CD14-positive monocyte (primary cell): Measurements from ENCODE around the gene KLHDC2. TPM values are rescaled to one million over a fixed set of nuclear protein-coding genes. Genes with fewer than 3 reads are reported as not detected.
"Not testable (repeated sequence)": the region's sequence is repeated elsewhere in the genome, so short reads cannot be mapped to it uniquely, and the experiment has no call there.

Experiments used
- DNase-seq, 3 donors: peaks; one replicate each; pipeline ENCODE4 v3.0.0-alpha.2; 2011 to 2022
- H2AFZ ChIP-seq: 2 replicates; pipeline ENCODE4 v1.6.0; 2012; ENCODE audit warnings: mild to moderate bottlenecking, low read depth, low read length, inconsistent platforms; ENCODE audit not compliant: insufficient read depth, poor library complexity, severe bottlenecking
- H3K27ac ChIP-seq, 2 donors: 1 replicate in 1 of 2; 2 replicates in 1 of 2; pipeline ENCODE4 v1.5.1; 2012 to 2013; ENCODE audit warnings: low read length in 2 of 2, control low read depth in 1 of 2, inconsistent platforms in 1 of 2, low read depth in 1 of 2, mild to moderate bottlenecking in 1 of 2
- H3K27me3 ChIP-seq, 2 donors: one replicate each; pipeline versions ENCODE4 v1.6.0 to v1.6.1; 2011 to 2013; ENCODE audit warnings: low read length in 2 of 2; ENCODE audit not compliant: control insufficient read depth in 2 of 2, insufficient read depth in 2 of 2
- H3K36me3 ChIP-seq, 2 donors: replicated peaks in 1 of 2; 1 replicate in 1 of 2; 2 replicates in 1 of 2; pipeline versions ENCODE4 v1.5.1 to v1.6.1; 2012 to 2013; ENCODE audit warnings: low read length in 2 of 2, control low read depth in 1 of 2, inconsistent platforms in 1 of 2, mild to moderate bottlenecking in 1 of 2; ENCODE audit not compliant: insufficient read depth in 2 of 2, control insufficient read depth in 1 of 2
- H3K4me1 ChIP-seq, 2 donors: 1 replicate in 1 of 2; 2 replicates in 1 of 2; pipeline versions ENCODE4 v1.5.1 to v1.6.1; 2012 to 2013; ENCODE audit warnings: low read length in 2 of 2, control low read depth in 1 of 2, inconsistent platforms in 1 of 2, mild to moderate bottlenecking in 1 of 2, moderate library complexity in 1 of 2; ENCODE audit not compliant: insufficient read depth in 2 of 2, control insufficient read depth in 1 of 2
- H3K4me2 ChIP-seq: replicated peaks from 2 replicates; pipeline ENCODE3; 2012; ENCODE audit warnings: low read length, moderate library complexity, mild to moderate bottlenecking; ENCODE audit not compliant: poor library complexity, severe bottlenecking; ENCODE audit errors: extremely low read depth
- H3K4me3 ChIP-seq, 3 experiments: fragments of 200-600 bp in 1 of 3; sonication (generic) in 1 of 3; replicated peaks in 1 of 3; 1 replicate in 2 of 3; 2 replicates in 1 of 3; pipeline ENCODE4 v1.5.1; 2011 to 2013; ENCODE audit warnings: low read length in 3 of 3, mild to moderate bottlenecking in 3 of 3, control low read depth in 2 of 3, low read depth in 2 of 3, inconsistent platforms in 1 of 3, moderate library complexity in 1 of 3
- H3K79me2 ChIP-seq: 2 replicates; pipeline ENCODE4 v1.6.0; 2012; ENCODE audit warnings: mild to moderate bottlenecking, control low read depth, inconsistent platforms, low read length, moderate library complexity; ENCODE audit not compliant: insufficient read depth
- H3K9ac ChIP-seq: 2 replicates; pipeline ENCODE4 v1.6.0; 2017; ENCODE audit warnings: low read length, mild to moderate bottlenecking; ENCODE audit not compliant: insufficient read depth, poor library complexity, severe bottlenecking
- H3K9me3 ChIP-seq, 2 donors: replicated peaks in 1 of 2; 1 replicate in 1 of 2; 2 replicates in 1 of 2; pipeline versions ENCODE4 v1.5.1 to v1.6.1; 2012 to 2013; ENCODE audit warnings: low read length in 2 of 2, control low read depth in 1 of 2; ENCODE audit not compliant: control insufficient read depth in 1 of 2, insufficient read depth in 1 of 2
- H4K20me1 ChIP-seq: 2 replicates; pipeline ENCODE4 v1.6.0; 2012; ENCODE audit warnings: mild to moderate bottlenecking, low read length, control low read depth, moderate library complexity; ENCODE audit not compliant: insufficient read depth
- H3K27ac Mint-ChIP-seq, 7 donors: one replicate each; pipeline ENCODE4 v1.8.0; 2020; ENCODE audit warnings: mild to moderate bottlenecking in 7 of 7, mixed read lengths in 7 of 7, moderate library complexity in 6 of 7, inconsistent platforms in 2 of 7
- H3K27me3 Mint-ChIP-seq, 3 donors: one replicate each; pipeline ENCODE4 v1.8.0; 2021 to 2022; ENCODE audit warnings: low read depth in 3 of 3, mild to moderate bottlenecking in 3 of 3, mixed read lengths in 3 of 3, moderate library complexity in 3 of 3, inconsistent platforms in 1 of 3
- H3K36me3 Mint-ChIP-seq, 2 donors: one replicate each; pipeline ENCODE4 v1.8.0; 2020; ENCODE audit warnings: mixed read lengths in 2 of 2, inconsistent platforms in 1 of 2, mild to moderate bottlenecking in 1 of 2
- H3K4me1 Mint-ChIP-seq: one replicate; pipeline ENCODE4 v1.8.0; 2020; ENCODE audit warnings: mild to moderate bottlenecking, mixed read lengths
- H3K4me3 Mint-ChIP-seq, 2 donors: one replicate each; pipeline ENCODE4 v1.8.0; 2020; ENCODE audit warnings: mild to moderate bottlenecking in 2 of 2, mixed read lengths in 2 of 2, moderate library complexity in 1 of 2
- H3K9me3 Mint-ChIP-seq, 7 donors: one replicate each; pipeline ENCODE4 v1.8.0; 2020 to 2022; ENCODE audit warnings: mixed read lengths in 7 of 7, mild to moderate bottlenecking in 6 of 7, moderate library complexity in 6 of 7, inconsistent platforms in 2 of 7
- CTCF ChIP-seq: fragments of 200-600 bp; IDR thresholded peaks from one replicate; pipeline ENCODE4 v1.8.0; 2022; ENCODE audit warnings: antibody characterized with exemption, mild to moderate bottlenecking
- WGBS: methylation state at CpG from one replicate; pipeline ENCODE4 v1.1.5; 2013; ENCODE audit warnings: missing lambda C conversion rate; ENCODE audit not compliant: insufficient coverage; 5-methylcytosine and 5-hydroxymethylcytosine counted together
- intact Hi-C, 2 donors: fragments of 100-400 bp; cut with micrococcal nuclease; formaldehyde crosslinking; loops; one replicate each; pipeline versions ENCODE4 v1.15.0 to v1.15.1; 2023
- polyA plus RNA-seq, 3 donors: library from polyadenylated mRNA; depleted of rRNA in 1 of 3; unstranded in 2 of 3; stranded (reverse) in 1 of 3; fragments of 300-500 nt in 2 of 3; fragments of >200 nt in 1 of 3; fragmentation: Illumina TruSeq in 2 of 3; gene quantifications; 1 replicate in 2 of 3; 2 replicates in 1 of 3; pipeline ENCODE4 v1.2.3, GENCODE V29; 2012 to 2021

Gene KLHDC2
- polyA plus RNA-seq, 3 donors: 27.3 to 45.9 (median 43.1) TPM

- WGBS: no CpG with 5 or more reads among the region's 1 CpG
- H3K4me3 Mint-ChIP-seq: no peak overlapping the region
- peaks cover 21% of the 10 kb centered on the region for H3K4me1 Mint-ChIP-seq
- H4K20me1 ChIP-seq: no peaks in the 10 kb centered on the region
- no peak for TF ChIP-seq CTCF
- peaks cover 5 to 7% of the 10 kb centered on the region in 2 donors for H3K4me1 ChIP-seq
- H3K9me3 Mint-ChIP-seq: no peaks in the 10 kb centered on the region
- H3K9ac ChIP-seq: no peak overlapping the region
- H3K36me3 Mint-ChIP-seq: peaks cover 35 to 46% of the 10 kb centered on the region in 2 donors
- peaks cover 34 to 53% of the 10 kb centered on the region in 2 donors for H3K36me3 ChIP-seq
- H3K9me3 ChIP-seq: no peaks in the 10 kb centered on the region
- H3K79me2 ChIP-seq: peaks cover 13% of the 10 kb centered on the region
- H3K27ac ChIP-seq: peak overlapping the region in 1 of 2 donors; percentile 41
- H2AFZ ChIP-seq: no peak overlapping the region
- intact Hi-C loops: no loop called here
- no peaks in the 10 kb centered on the region for H3K27me3 ChIP-seq
- DNase-seq: no peak
- peaks cover 0 to 1% (median 0%) of the 10 kb centered on the region in 3 donors for H3K27me3 Mint-ChIP-seq
- H3K4me2 ChIP-seq: no peak overlapping the region
- H3K27ac Mint-ChIP-seq: no peak overlapping the region
- H3K4me3 ChIP-seq: no peak overlapping the region
Measured at GRCh38 chr14:49774106-49774505, 6.2 kb downstream of the KLHDC2 start.

GRCh38 chr14:49778421-49778820 is 10.5 kb downstream of the KLHDC2 start:
- intact Hi-C loops: no loop called here
- H3K27me3 ChIP-seq: no peaks in the 10 kb centered on the region
- no peak overlapping the region for H3K4me3 ChIP-seq
- no peaks in the 10 kb centered on the region for H4K20me1 ChIP-seq
- H3K4me3 Mint-ChIP-seq: no peak overlapping the region
- no peak overlapping the region for H2AFZ ChIP-seq
- H3K9ac ChIP-seq: no peak overlapping the region
- no peaks in the 10 kb centered on the region for H3K4me1 Mint-ChIP-seq
- H3K27ac ChIP-seq: no peak overlapping the region
- H3K9me3 ChIP-seq: no peaks in the 10 kb centered on the region
- no peak overlapping the region for H3K4me2 ChIP-seq
- no peaks in the 10 kb centered on the region for H3K79me2 ChIP-seq
- no peak for DNase-seq
- WGBS: no CpG with 5 or more reads among the region's 2 CpGs
- peaks cover 77 to 96% of the 10 kb centered on the region in 2 donors for H3K36me3 ChIP-seq
- no peaks in the 10 kb centered on the region for H3K27me3 Mint-ChIP-seq
- H3K36me3 Mint-ChIP-seq: peaks cover 66 to 82% of the 10 kb centered on the region in 2 donors
- no peaks in the 10 kb centered on the region for H3K4me1 ChIP-seq
- no peaks in the 10 kb centered on the region for H3K9me3 Mint-ChIP-seq
- TF ChIP-seq CTCF: no peak
- no peak overlapping the region for H3K27ac Mint-ChIP-seq

GRCh38 chr14:49781040-49781439 is 13.1 kb downstream of the KLHDC2 start:
- intact Hi-C loops: not testable (repeated sequence)

More at GRCh38 chr14:49781040-49781439, 13.1 kb downstream of the KLHDC2 start:
- not testable (repeated sequence) for H3K4me2 ChIP-seq, H3K79me2 ChIP-seq, H3K4me1 Mint-ChIP-seq, H3K4me3 Mint-ChIP-seq, H3K4me1 ChIP-seq, H3K27me3 Mint-ChIP-seq, H3K4me3 ChIP-seq, H3K9ac ChIP-seq, H2AFZ ChIP-seq, H3K27ac ChIP-seq, H4K20me1 ChIP-seq, H3K27me3 ChIP-seq, H3K9me3 Mint-ChIP-seq, DNase-seq, H3K9me3 ChIP-seq
- Mint-ChIP-seq H3K36me3 (peaks cover 76 to 88% of the 10 kb centered on the region in 2 donors), H3K27ac (peak overlapping the region in 1 of 7 donors; percentile 16)
- 100% methylated on average over 6 of the region's 7 CpGs for WGBS
- peaks cover 85 to 98% of the 10 kb centered on the region in 2 donors for H3K36me3 ChIP-seq
